Chondrocyte (in vitro differentiated cells): ENCODE results near the gene FGG. TPM values are rescaled to one million over a fixed set of nuclear protein-coding genes. Genes with fewer than 3 reads are reported as not detected.
A peak's percentile ranks its signal among the peaks of the same experiment; 100 is the strongest.

ENCODE experiments used
- DNase-seq: peaks from one replicate; pipeline ENCODE4 v3.0.0; 2021; ENCODE audit warnings: mixed read lengths, low spot score
- H3K27ac Mint-ChIP-seq: one replicate; pipeline ENCODE4 v1.8.0; 2021; ENCODE audit warnings: mild to moderate bottlenecking, moderate library complexity, mixed read lengths; ENCODE audit not compliant: unreplicated experiment
- H3K27me3 Mint-ChIP-seq: 2 replicates; pipeline ENCODE4 v1.8.0; 2021; ENCODE audit warnings: low read depth, mixed read lengths
- H3K36me3 Mint-ChIP-seq: 2 replicates; pipeline ENCODE4 v1.8.0; 2021; ENCODE audit warnings: low read depth, mixed read lengths
- H3K4me1 Mint-ChIP-seq: 2 replicates; pipeline ENCODE4 v1.8.0; 2021; ENCODE audit warnings: low read depth, mild to moderate bottlenecking, mixed read lengths
- H3K4me3 Mint-ChIP-seq: one replicate; pipeline ENCODE4 v1.8.0; 2021; ENCODE audit warnings: mild to moderate bottlenecking, moderate library complexity, mixed read lengths; ENCODE audit not compliant: unreplicated experiment
- H3K9me3 Mint-ChIP-seq: 2 replicates; pipeline ENCODE4 v1.8.0; 2021; ENCODE audit warnings: low read depth, mixed read lengths
- CTCF ChIP-seq: fragments of 200-600 bp; sonication (generic); IDR thresholded peaks from 2 replicates; pipeline ENCODE4 v1.5.0; 2021; ENCODE audit warnings: antibody characterized with exemption, mild to moderate bottlenecking, moderate library complexity
- total RNA-seq: library from RNA; stranded (reverse); gene quantifications from 3 replicates; pipeline ENCODE4 v1.2.1, GENCODE V29; 2021

FGG gene
- total RNA-seq, 1 donor from 2014 or later: not detected

DNA sequence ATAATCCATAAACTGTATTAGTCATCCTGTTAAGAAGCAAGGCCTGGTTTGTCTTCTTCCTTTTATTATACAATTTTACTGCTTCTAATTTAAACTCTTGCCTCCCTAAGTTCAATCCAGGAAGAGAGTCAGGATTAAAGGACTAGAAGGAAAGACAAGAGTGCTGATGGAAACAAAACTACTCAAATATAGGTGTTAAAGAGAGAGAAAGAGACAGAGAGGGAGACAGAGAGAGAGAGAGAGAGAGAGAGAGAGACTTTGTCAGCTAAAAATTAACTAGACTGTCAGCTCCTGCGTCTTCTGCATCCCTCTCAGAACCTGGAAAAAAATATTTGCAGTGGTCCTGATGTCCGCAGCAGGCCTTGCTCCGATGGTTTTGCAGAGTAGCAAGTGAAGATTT lies 13.5 kb upstream of the FGG start:
- Mint-ChIP-seq H3K4me3 (peak overlapping the region; percentile 14), H3K36me3 (no peaks in the 10 kb centered on the region), H3K27me3 (peaks cover 40% of the 10 kb centered on the region), H3K9me3 (no peaks in the 10 kb centered on the region), H3K27ac (peak overlapping the region; percentile 30), H3K4me1 (no peaks in the 10 kb centered on the region)
- no peak for DNase-seq
- TF ChIP-seq CTCF: no peak

- no peak for TF ChIP-seq CTCF
- H3K36me3 Mint-ChIP-seq: no peaks in the 10 kb centered on the region
- no peak for DNase-seq
- no peaks in the 10 kb centered on the region for H3K4me1 Mint-ChIP-seq
- H3K9me3 Mint-ChIP-seq: no peaks in the 10 kb centered on the region
- H3K27ac Mint-ChIP-seq: no peak overlapping the region
- H3K27me3 Mint-ChIP-seq: peaks cover 37% of the 10 kb centered on the region
- H3K4me3 Mint-ChIP-seq: no peak overlapping the region
Measured at GRCh38 chr4:154623995-154624394, 11.5 kb upstream of the FGG start.

DNA sequence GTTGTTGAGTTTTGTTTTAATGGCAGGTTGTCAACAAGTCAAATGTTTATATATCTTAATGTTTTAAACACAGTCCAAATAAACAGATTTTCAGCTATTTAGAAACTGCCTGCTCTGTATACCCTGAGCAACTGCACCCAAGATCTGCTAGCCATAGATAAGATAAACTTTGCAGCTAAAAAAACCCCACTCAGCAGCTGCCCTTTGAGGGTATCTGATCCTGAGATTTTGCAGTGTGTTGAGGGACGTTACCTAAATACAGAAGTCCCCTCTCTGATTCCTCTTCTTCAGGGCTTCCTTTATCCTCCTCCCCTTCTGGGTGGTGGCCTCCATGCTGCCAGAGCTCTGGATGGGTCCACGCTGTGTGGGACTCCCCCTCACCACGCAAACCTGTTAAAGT lies 11.0 kb upstream of the FGG start:
- no peak overlapping the region for H3K4me3 Mint-ChIP-seq
- no peak for DNase-seq
- H3K27me3 Mint-ChIP-seq: peaks cover 40% of the 10 kb centered on the region
- H3K36me3 Mint-ChIP-seq: no peaks in the 10 kb centered on the region
- H3K4me1 Mint-ChIP-seq: no peaks in the 10 kb centered on the region
- no peak for TF ChIP-seq CTCF
- H3K27ac Mint-ChIP-seq: no peak overlapping the region
- H3K9me3 Mint-ChIP-seq: no peaks in the 10 kb centered on the region

DNA sequence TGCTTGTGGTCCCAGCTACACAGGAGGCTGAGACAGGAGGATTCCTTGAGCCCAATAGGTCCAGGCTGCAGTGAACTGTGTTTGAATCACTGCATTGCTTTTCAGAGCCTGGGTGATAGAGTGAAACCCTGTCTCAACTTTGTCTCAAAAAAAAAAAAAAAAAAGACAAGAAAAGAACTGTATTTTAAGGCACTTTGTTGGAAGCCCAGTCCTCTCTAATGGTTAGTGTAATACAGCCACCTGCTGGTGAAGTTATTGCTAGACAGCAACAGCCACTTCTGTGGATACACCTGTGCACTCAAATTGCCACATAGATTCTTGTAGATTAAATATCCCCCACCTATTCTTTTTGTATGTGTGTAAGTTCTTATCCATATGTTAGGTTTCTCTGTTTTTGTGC lies 10.1 kb upstream of the FGG start:
- peak; percentile 79 for TF ChIP-seq CTCF
- Mint-ChIP-seq H3K36me3 (no peaks in the 10 kb centered on the region), H3K9me3 (no peaks in the 10 kb centered on the region), H3K27me3 (peaks cover 40% of the 10 kb centered on the region), H3K4me3 (no peak overlapping the region), H3K27ac (no peak overlapping the region), H3K4me1 (no peaks in the 10 kb centered on the region)
- no peak for DNase-seq

DNA sequence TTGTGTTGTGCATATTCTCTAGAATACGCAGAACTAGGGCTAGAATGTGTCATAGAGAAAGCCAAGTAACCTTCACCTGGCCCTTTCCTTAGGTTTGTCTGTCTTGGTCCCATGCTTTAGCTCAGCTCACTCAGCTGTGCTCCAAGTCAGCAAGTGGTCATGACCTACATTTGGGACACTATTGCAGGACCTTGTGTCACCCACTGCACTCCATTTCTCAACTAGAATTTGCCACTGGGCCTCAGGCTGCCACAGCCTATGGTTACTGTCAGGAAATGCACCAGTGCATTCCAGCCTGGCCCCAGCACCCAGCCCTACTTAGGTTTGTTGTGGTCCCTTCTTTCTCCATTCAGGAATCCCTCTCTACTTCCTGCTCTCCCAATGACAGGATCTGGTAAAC lies 7.7 kb upstream of the FGG start:
- TF ChIP-seq CTCF: no peak
- H3K36me3 Mint-ChIP-seq: no peaks in the 10 kb centered on the region
- H3K4me3 Mint-ChIP-seq: no peak overlapping the region
- peaks cover 32% of the 10 kb centered on the region for H3K27me3 Mint-ChIP-seq
- H3K27ac Mint-ChIP-seq: no peak overlapping the region
- peaks cover 2% of the 10 kb centered on the region for H3K4me1 Mint-ChIP-seq
- DNase-seq: no peak
- H3K9me3 Mint-ChIP-seq: no peaks in the 10 kb centered on the region
